A549 treated with DMSO at 1 μM for 4 hours (cell line): ENCODE results near the gene OTUB1. TPM values are rescaled to one million over a fixed set of nuclear protein-coding genes. Genes with fewer than 3 reads are reported as not detected.

Source experiments
- total RNA-seq: library from RNA; stranded (reverse); fragments of 200-300 nt; extraction: Qiagen RNA extraction; gene quantifications from 5 replicates; pipeline ENCODE4 v1.2.3, GENCODE V29; 2022; ENCODE audit warnings: low read depth

Gene OTUB1, protein sequence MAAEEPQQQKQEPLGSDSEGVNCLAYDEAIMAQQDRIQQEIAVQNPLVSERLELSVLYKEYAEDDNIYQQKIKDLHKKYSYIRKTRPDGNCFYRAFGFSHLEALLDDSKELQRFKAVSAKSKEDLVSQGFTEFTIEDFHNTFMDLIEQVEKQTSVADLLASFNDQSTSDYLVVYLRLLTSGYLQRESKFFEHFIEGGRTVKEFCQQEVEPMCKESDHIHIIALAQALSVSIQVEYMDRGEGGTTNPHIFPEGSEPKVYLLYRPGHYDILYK
- 109 to 130 TPM (median 119 TPM) in 5 replicates for total RNA-seq

DNA sequence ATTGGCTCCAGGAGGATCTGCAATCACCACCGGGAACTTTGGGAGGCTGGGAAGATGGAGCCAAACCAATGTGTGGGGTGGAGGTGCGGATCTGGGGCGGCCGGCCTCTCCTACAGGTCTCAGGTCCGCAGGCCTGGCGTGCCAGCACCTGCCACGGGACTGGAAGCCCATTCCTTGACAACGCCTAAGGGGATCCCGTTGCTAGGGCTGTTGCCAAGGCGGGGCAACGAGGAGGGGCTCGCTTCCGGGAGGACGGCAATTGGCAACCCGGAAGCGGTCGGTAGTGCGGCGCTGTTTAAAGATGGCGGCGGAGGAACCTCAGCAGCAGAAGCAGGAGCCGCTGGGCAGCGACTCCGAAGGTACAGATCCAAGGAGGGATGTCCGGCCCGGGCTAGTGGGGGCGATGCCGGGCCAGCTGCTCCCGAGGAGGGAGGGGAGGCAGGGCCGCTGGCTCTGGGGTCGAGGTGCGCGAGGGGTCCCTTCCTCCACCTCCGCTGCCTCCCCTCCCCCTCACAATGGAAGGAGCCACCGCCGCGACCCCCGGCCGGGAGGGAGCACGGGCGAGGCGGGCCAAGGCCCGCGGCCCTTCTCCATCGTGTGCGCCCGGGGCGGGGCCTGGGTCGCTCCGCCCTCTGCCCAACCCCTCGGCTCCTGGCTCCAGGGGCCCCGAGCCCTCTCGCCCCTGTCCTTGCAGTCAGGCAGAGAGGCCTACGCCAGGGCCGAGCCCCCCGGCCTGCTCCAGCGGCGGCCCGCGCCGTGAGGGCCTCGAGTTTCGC, at the start of gene OTUB1:
Gene OTUB1, plus strand, starts transcription at position 283 of the 776 bp plus-strand sequence. Its CDS starts 19 bp downstream, at position 302.

DNA sequence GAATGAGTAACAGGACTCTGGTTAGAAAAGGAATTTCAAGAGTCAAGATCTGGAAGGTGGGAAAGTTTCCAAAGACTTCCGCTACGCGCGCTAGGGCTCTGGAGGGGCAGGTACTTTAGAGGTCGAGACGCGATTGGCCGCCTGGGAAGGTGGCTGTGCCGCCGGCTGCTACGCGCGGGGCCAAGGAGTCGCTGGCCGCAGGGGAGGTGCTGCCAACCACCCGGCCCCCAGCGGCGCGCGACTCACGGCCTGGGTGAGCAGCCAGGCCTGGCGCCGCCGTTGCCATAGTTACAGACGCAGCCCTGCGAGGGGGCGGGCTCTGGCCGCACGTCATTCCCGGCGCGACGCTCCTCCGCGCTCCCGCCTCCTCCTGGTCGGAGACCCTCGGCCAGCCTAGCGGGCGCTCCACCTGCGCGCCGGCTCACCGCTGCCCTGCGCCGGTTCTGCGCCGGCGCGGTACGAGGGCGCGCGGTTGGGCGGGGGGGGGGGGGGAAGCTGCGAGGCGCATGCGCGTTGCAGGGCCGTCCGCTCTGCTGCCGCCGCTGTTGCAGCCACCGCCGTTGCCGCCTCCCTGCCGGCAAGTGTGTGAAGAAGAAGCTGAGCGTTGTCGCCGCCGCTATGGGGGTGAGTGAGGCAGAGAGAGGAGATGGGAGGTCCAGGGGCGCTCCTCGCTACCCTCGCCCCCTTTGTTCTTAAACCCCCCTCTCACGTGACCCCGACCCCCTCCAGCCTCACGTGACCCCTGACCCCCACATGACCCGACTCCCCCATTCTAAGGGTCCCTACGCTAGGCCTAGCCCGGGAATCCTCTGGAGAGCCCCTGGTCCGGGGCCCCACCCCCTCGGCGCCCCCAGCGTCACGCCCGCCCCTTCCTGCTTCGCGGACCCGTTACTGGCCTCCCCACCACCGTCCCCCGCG, 47.5 kb upstream of the OTUB1 start, which contains the start of gene NAA40:
Gene NAA40, plus strand, starts transcription at position 524 of the 918 bp plus-strand sequence. Its CDS starts 95 bp downstream, at position 619.

DNA sequence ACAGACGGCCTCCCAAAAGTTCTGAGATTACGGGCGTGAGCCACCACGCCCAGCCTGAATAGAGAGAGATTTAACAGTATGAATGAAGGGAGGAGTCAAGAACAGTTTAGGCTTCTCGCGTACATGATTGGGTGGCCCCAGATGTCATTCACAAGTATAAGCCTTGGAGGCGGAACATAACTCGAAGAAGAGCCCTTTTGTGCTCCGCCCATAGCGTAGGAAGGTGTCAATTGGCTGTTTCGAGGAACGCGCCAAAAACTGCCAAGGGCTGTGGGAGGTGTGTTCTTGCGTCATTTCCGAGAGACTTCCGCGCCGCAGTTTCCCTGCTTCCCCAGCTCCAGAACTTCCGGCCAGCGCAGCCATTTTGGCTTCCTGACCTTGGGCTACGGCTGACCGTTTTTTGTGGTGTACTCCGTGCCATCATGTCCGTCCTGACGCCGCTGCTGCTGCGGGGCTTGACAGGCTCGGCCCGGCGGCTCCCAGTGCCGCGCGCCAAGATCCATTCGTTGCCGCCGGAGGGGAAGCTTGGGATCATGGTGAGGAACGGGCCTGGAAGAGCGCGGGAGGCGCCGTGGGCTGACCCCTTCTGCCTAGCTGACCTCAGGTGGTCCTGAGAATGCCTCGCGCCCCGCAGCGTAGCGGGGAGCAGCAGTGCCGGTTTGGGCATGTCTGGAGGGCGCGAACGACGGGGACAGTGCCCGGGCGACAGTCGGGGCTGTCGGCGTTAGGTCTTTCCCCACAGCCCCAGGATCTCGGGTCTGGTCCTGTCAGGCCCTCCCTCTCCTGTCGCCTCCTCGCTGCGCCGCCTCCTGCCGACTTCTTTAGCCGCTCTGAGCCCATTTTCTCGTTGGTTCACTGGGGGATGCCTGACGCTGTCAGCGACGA, 11.7 kb upstream of the OTUB1 start, which contains the start of gene COX8A:
Gene COX8A, plus strand, starts transcription at position 362 of the 885 bp plus-strand sequence. Its CDS starts 61 bp downstream, at position 423.

DNA sequence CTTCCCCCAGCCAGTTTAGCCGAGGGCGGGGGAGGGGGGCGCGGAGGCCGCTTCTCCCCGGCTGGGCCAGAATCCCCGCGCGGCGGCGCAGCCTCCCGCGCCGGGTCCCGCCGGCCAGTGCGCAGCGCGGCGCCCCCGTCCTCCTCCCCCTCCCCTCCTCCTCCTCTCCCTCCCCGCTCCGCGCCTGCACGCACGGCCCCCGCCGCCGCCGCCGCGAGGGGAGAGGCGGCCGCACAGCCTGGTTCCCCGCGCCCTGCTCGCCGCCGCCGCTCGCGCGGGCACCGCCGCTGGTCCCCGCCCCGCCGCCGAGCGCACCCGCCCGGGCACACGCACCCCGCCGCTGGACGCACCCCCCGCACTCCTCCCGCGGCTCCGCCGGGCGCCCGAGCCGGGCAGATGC, 49.3 kb downstream of the OTUB1 start, which contains the start of gene FLRT1:
Gene FLRT1, plus strand, starts transcription at position 356 of the 400 bp plus-strand sequence. CDS start 80,337 bp downstream, outside the sequence.

Other genes starting within 250 kb of the OTUB1 start
- 5.6 to 7.1 TPM (median 6.3 TPM) in 5 replicates for gene ZFTA, start 217.7 kb upstream of the OTUB1 start, total RNA-seq
- gene SPINDOC, start 173.0 kb upstream of the OTUB1 start, total RNA-seq: 37.9 to 55.3 TPM (median 54.7 TPM) in 5 replicates
- 22.4 to 27.4 TPM (median 26.6 TPM) in 5 replicates for gene MARK2, start 147.3 kb upstream of the OTUB1 start, total RNA-seq
- 0.96 to 1.3 TPM (median 1.00 TPM) in 5 replicates for gene RCOR2, start 69.3 kb upstream of the OTUB1 start, total RNA-seq
- gene NAA40, start 47.4 kb upstream of the OTUB1 start, total RNA-seq: 13.5 to 20.0 TPM (median 17.0 TPM) in 5 replicates
- 754 to 1,077 TPM (median 943 TPM) in 5 replicates for gene COX8A, start 11.8 kb upstream of the OTUB1 start, total RNA-seq
- gene FLRT1, start 49.5 kb downstream of the OTUB1 start, total RNA-seq: 0.07 to 0.08 TPM (median 0.08 TPM) in 4 of 5 replicates, not detected in the other
- gene MACROD1, start 179.7 kb downstream of the OTUB1 start, total RNA-seq: 9.1 to 15.9 TPM (median 14.1 TPM) in 5 replicates
- 253 to 292 TPM (median 270 TPM) in 5 replicates for gene STIP1, start 199.7 kb downstream of the OTUB1 start, total RNA-seq
- 0.69 to 3.9 TPM (median 2.0 TPM) in 5 replicates for gene FERMT3, start 220.3 kb downstream of the OTUB1 start, total RNA-seq
- gene TRPT1, start 239.7 kb downstream of the OTUB1 start, total RNA-seq: 18.4 to 24.1 TPM (median 22.8 TPM) in 5 replicates
- gene NUDT22, start 239.8 kb downstream of the OTUB1 start, total RNA-seq: 32.6 to 40.0 TPM (median 36.4 TPM) in 5 replicates
- 19.9 to 23.1 TPM (median 20.7 TPM) in 5 replicates for gene DNAJC4, start 244.1 kb downstream of the OTUB1 start, total RNA-seq
- gene VEGFB, start 248.1 kb downstream of the OTUB1 start, total RNA-seq: 37.6 to 52.0 TPM (median 50.4 TPM) in 5 replicates